Measurements from ENCODE around the gene XIST.
"Not testable (repeated sequence)": the region's sequence is repeated elsewhere in the genome, so short reads cannot be mapped to it uniquely, and the experiment has no call there.

Gene XIST

DNA sequence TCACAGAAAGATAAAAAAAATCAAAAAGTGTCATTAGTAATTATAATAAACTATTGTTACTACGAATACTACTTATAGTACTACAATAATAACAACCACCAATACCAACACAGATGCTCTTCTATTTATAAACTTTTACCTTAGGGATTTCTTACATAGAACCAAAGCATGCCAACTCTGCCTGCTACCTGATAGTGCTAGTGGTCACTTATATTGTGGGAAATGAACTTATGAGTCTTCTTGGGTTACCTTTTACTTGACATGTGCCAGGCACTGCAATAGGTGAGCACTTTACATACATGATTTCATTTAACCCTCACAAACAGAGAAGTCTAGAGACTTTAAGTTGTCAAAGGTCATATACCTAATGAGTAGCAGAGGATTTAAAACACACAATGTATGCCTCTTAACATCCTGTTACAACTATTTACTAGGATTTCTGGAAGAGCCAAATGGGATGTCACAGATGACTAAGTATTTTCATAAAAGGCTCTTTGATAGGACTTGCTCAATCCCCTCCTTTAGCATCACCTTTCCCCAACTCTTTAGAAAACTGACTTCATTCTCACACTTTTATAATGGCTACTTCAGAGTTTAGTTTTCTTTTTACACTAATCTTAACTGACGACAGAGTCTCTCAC is 24.3 kb downstream of the XIST start:
- no peaks in the 10 kb centered on the region for H3K4me1 ChIP-seq (ENCODE audit: control insufficient read depth in 1 of 2, insufficient read depth in 2 of 2, low read length in 2 of 2)

DNA sequence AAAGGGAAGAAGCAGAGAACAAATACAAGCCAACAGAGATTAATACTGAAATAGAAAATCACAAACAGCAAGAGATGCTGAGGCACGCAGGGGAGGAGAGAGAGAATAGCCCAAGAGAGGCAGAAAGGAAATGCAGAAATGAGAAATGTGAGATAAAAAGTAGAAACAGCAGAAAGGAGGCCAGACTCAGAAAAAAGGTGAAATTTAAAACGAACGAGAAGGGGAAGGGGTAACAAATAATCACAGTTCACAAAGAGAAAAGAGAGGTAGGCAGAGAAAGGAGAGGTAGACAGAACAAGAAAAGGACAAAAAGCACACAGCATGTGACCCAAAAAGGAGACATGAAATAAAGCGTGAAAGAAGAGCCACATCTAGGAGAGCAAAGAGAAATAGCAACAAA is 25.1 kb downstream of the XIST start:
- H3K9me3 ChIP-seq (ENCODE audit: control insufficient read depth in 1 of 2, low read length in 2 of 2) = no peaks in the 10 kb centered on the region
- no peaks in the 10 kb centered on the region for H3K27me3 ChIP-seq (ENCODE audit: control insufficient read depth in 1 of 2, insufficient read depth in 2 of 2, low read length in 2 of 2)
- no peak overlapping the region for H3K9ac ChIP-seq (ENCODE audit: low read depth in 1 of 2, low read length in 2 of 2)
- H3K36me3 ChIP-seq (ENCODE audit: control insufficient read depth in 1 of 2, insufficient read depth in 2 of 2, low read length in 2 of 2) = no peaks in the 10 kb centered on the region
- H3K4me1 ChIP-seq (ENCODE audit: control insufficient read depth in 1 of 2, insufficient read depth in 2 of 2, low read length in 2 of 2) = no peaks in the 10 kb centered on the region
- no peak overlapping the region for H3K4me3 ChIP-seq (ENCODE audit: low read depth in 1 of 2, low read length in 2 of 2)
- H3K27ac ChIP-seq (ENCODE audit: low read depth, low read length) = no peak overlapping the region

More for the DNA sequence above, 24.3 kb downstream of the XIST start:
- Histone ChIP-seq H3K9ac (ENCODE audit: low read depth in 1 of 2, low read length in 2 of 2) (no peak overlapping the region), H3K9me3 (ENCODE audit: control insufficient read depth in 1 of 2, low read length in 2 of 2) (no peaks in the 10 kb centered on the region), H3K27me3 (ENCODE audit: control insufficient read depth in 1 of 2, insufficient read depth in 2 of 2, low read length in 2 of 2) (no peaks in the 10 kb centered on the region), H3K36me3 (ENCODE audit: control insufficient read depth in 1 of 2, insufficient read depth in 2 of 2, low read length in 2 of 2) (no peaks in the 10 kb centered on the region), H3K27ac (ENCODE audit: low read depth, low read length) (no peak overlapping the region), H3K4me3 (ENCODE audit: low read depth in 1 of 2, low read length in 2 of 2) (no peak overlapping the region)

DNA sequence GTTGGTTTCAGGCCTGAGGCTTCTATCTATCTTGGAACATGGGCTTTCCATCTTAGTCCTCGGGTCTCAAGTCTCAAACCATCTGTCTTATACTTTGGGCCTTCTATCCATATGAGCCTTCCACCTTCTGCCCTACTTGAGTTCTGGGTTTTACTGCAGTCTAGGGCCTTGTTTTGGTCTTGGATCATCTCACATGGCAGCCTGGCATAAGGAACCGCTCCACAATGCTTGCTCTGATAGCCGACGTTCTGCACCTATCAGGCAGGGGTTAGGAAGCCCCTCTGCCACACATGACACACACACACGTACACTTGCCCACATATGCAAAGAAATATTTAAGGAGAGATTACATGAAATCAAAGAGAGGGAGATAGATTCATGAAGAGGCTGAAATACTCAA is 25.5 kb downstream of the XIST start:
- no peaks in the 10 kb centered on the region for H3K36me3 ChIP-seq (ENCODE audit: control insufficient read depth in 1 of 2, insufficient read depth in 2 of 2, low read length in 2 of 2)
- H3K27ac ChIP-seq (ENCODE audit: low read depth, low read length) = no peak overlapping the region
- H3K4me1 ChIP-seq (ENCODE audit: control insufficient read depth in 1 of 2, insufficient read depth in 2 of 2, low read length in 2 of 2) = no peaks in the 10 kb centered on the region
- no peak overlapping the region for H3K9ac ChIP-seq (ENCODE audit: low read depth in 1 of 2, low read length in 2 of 2)
- no peak overlapping the region for H3K4me3 ChIP-seq (ENCODE audit: low read depth in 1 of 2, low read length in 2 of 2)
- H3K27me3 ChIP-seq (ENCODE audit: control insufficient read depth in 1 of 2, insufficient read depth in 2 of 2, low read length in 2 of 2) = no peaks in the 10 kb centered on the region
- H3K9me3 ChIP-seq (ENCODE audit: control insufficient read depth in 1 of 2, low read length in 2 of 2) = no peaks in the 10 kb centered on the region

DNA sequence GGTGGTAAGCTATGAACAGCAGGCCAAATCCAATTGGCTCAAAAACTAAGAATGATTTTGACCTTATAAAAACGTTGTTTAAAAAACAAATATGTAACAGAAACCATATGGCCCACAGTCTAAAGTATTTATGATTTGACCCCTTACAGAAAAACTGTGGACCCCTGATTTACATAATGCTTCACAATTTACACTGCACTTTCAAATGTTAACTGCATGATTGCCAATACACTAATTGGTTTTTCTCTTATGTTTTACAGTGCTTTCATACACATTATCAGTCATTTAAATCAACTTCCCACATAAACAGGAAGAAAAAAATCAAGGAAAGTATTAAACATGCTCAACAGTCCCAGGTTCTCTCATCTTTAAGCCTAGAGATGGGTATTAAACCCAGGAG is 26.9 kb downstream of the XIST start:
- H3K9me3 ChIP-seq (ENCODE audit: control insufficient read depth in 1 of 2, low read length in 2 of 2) = no peaks in the 10 kb centered on the region
- H3K4me1 ChIP-seq (ENCODE audit: control insufficient read depth in 1 of 2, insufficient read depth in 2 of 2, low read length in 2 of 2) = no peaks in the 10 kb centered on the region
- H3K36me3 ChIP-seq (ENCODE audit: control insufficient read depth in 1 of 2, insufficient read depth in 2 of 2, low read length in 2 of 2) = no peaks in the 10 kb centered on the region
- H3K4me3 ChIP-seq (ENCODE audit: low read depth in 1 of 2, low read length in 2 of 2) = no peak overlapping the region
- H3K27ac ChIP-seq (ENCODE audit: low read depth, low read length) = no peak overlapping the region
- H3K27me3 ChIP-seq (ENCODE audit: control insufficient read depth in 1 of 2, insufficient read depth in 2 of 2, low read length in 2 of 2) = no peaks in the 10 kb centered on the region
- no peak overlapping the region for H3K9ac ChIP-seq (ENCODE audit: low read depth in 1 of 2, low read length in 2 of 2)

DNA sequence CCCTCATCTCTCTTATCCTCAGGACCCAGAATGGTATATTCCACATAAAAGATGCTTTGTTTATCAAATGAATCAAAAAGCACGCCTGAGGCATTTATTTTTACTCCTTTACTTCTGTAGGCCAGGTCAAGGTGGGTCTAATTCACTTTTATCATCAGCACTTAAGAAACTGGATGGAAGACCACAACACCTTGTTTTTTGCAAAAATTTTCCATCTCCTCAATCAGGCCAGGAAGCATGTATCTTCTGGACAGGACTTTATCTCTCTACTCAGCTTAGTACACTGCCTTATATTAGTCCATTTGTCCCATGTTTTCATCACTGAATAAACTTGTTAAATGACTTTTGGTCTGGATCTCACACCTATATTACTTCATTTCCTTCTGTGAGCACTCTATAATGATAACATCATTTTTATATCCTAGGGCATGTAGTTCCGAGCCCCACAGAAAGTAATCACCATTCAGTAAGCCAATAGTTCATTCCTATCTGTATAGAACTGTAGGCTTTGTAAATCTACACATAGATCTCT is 29.0 kb downstream of the XIST start:
- no peaks in the 10 kb centered on the region for H3K36me3 ChIP-seq (ENCODE audit: control insufficient read depth in 1 of 2, insufficient read depth in 2 of 2, low read length in 2 of 2)

DNA sequence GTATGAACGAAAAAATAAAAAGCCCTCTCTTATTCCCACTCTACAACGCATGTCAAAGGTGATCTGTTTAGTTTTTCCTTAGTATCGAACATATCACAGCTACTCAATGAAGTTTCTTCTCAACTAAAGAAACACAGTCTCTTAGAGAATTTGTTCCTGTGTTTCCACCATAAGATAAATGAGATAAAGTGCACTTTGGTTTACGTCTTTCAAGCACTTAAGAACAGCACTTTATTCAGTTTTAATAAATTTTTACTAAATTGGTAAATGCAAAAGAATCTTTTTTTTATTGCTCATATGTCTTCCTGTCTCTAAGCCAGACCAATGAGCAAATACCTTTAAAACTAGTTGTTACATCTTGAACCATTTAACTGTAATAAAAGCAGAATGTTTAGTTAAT is 29.7 kb downstream of the XIST start:
- Histone ChIP-seq H3K27ac (ENCODE audit: low read depth, low read length) (no peak overlapping the region), H3K4me1 (ENCODE audit: control insufficient read depth in 1 of 2, insufficient read depth in 2 of 2, low read length in 2 of 2) (no peaks in the 10 kb centered on the region), H3K36me3 (ENCODE audit: control insufficient read depth in 1 of 2, insufficient read depth in 2 of 2, low read length in 2 of 2) (no peaks in the 10 kb centered on the region), H3K27me3 (ENCODE audit: control insufficient read depth in 1 of 2, insufficient read depth in 2 of 2, low read length in 2 of 2) (no peaks in the 10 kb centered on the region), H3K9ac (ENCODE audit: low read depth in 1 of 2, low read length in 2 of 2) (no peak overlapping the region), H3K9me3 (ENCODE audit: control insufficient read depth in 1 of 2, low read length in 2 of 2) (no peaks in the 10 kb centered on the region), H3K4me3 (ENCODE audit: low read depth in 1 of 2, low read length in 2 of 2) (no peak overlapping the region)

More for the DNA sequence above, 29.0 kb downstream of the XIST start:
- Histone ChIP-seq H3K4me1 (ENCODE audit: control insufficient read depth in 1 of 2, insufficient read depth in 2 of 2, low read length in 2 of 2) (no peaks in the 10 kb centered on the region), H3K9me3 (ENCODE audit: control insufficient read depth in 1 of 2, low read length in 2 of 2) (no peaks in the 10 kb centered on the region), H3K27me3 (ENCODE audit: control insufficient read depth in 1 of 2, insufficient read depth in 2 of 2, low read length in 2 of 2) (no peaks in the 10 kb centered on the region), H3K27ac (ENCODE audit: low read depth, low read length) (no peak overlapping the region), H3K9ac (ENCODE audit: low read depth in 1 of 2, low read length in 2 of 2) (no peak overlapping the region), H3K4me3 (ENCODE audit: low read depth in 1 of 2, low read length in 2 of 2) (no peak overlapping the region)

DNA sequence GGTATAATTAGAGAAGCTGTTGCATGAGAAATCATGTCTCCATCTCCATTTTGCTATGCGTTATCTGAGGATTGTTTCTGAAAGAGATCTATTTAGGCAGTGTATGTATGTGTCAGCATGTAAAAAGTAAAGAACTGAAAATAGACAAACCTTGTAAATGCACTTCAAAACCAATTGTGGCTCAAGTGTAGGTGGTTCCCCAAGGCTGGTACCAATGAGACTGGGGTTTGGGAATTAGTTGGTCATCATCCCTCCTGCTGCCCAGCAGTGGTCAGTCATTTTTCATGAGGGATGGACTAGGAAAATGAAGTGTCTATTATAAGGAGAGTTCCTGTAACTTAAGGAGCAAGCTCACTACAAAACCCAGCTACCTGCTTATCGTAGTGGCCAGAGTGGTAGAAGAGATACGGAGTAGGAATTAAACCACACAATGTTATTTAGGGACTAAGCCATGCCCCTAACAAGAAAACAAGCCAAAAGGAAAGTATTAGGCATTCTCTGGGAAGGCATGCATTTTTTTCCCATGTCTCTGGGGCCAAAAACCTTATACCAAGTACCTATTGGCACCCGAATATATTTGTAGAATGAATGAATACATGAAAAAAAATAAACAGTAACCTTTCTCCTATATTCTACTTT is 30.5 kb downstream of the XIST start:
- Histone ChIP-seq H3K4me1 (ENCODE audit: control insufficient read depth in 1 of 2, insufficient read depth in 2 of 2, low read length in 2 of 2) (no peaks in the 10 kb centered on the region), H3K9me3 (ENCODE audit: control insufficient read depth in 1 of 2, low read length in 2 of 2) (no peaks in the 10 kb centered on the region), H3K27me3 (ENCODE audit: control insufficient read depth in 1 of 2, insufficient read depth in 2 of 2, low read length in 2 of 2) (no peaks in the 10 kb centered on the region), H3K27ac (ENCODE audit: low read depth, low read length) (no peak overlapping the region), H3K36me3 (ENCODE audit: control insufficient read depth in 1 of 2, insufficient read depth in 2 of 2, low read length in 2 of 2) (no peaks in the 10 kb centered on the region), H3K9ac (ENCODE audit: low read depth in 1 of 2, low read length in 2 of 2) (no peak overlapping the region), H3K4me3 (ENCODE audit: low read depth in 1 of 2, low read length in 2 of 2) (no peak overlapping the region)

DNA sequence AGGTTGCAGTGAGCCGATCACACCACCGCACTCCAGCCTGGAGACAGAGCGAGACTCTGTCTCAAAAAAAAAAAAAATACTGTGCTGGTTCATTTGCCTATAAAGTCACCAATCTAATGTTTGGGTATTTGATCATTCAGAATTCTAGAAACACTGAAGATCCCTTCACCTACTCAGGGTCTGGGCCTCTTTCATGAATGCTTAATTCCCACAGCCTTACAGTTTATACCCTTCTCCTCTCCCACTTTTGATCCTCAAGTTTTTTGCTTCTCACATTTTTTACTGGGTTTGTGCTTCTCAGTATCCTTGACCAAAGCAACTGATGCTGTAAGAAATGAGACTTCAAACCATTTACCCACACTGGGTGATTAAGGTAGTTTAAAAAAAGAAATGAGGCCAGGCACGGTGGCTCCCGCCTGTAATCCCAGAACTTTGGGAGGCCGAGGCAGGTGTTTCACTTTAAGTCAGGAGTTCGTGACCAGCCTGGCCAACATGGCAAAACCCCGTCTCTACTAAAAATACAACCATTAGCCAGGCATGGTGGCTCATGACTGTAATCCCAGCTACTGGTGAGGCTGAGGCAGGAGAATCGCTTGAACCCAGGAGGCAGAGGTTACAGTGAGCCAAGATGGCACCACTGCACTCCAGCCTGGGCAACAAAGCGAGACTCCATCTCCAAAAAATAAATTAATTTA is 32.5 kb downstream of the XIST start:
- H3K9ac ChIP-seq (ENCODE audit: low read depth in 1 of 2, low read length in 2 of 2); H3K36me3 ChIP-seq (ENCODE audit: control insufficient read depth in 1 of 2, insufficient read depth in 2 of 2, low read length in 2 of 2); H3K4me3 ChIP-seq (ENCODE audit: low read depth in 1 of 2, low read length in 2 of 2); H3K27ac ChIP-seq (ENCODE audit: low read depth, low read length); H3K9me3 ChIP-seq (ENCODE audit: control insufficient read depth in 1 of 2, low read length in 2 of 2); H3K4me1 ChIP-seq (ENCODE audit: control insufficient read depth in 1 of 2, insufficient read depth in 2 of 2, low read length in 2 of 2); H3K27me3 ChIP-seq (ENCODE audit: control insufficient read depth in 1 of 2, insufficient read depth in 2 of 2, low read length in 2 of 2): not testable (repeated sequence)

DNA sequence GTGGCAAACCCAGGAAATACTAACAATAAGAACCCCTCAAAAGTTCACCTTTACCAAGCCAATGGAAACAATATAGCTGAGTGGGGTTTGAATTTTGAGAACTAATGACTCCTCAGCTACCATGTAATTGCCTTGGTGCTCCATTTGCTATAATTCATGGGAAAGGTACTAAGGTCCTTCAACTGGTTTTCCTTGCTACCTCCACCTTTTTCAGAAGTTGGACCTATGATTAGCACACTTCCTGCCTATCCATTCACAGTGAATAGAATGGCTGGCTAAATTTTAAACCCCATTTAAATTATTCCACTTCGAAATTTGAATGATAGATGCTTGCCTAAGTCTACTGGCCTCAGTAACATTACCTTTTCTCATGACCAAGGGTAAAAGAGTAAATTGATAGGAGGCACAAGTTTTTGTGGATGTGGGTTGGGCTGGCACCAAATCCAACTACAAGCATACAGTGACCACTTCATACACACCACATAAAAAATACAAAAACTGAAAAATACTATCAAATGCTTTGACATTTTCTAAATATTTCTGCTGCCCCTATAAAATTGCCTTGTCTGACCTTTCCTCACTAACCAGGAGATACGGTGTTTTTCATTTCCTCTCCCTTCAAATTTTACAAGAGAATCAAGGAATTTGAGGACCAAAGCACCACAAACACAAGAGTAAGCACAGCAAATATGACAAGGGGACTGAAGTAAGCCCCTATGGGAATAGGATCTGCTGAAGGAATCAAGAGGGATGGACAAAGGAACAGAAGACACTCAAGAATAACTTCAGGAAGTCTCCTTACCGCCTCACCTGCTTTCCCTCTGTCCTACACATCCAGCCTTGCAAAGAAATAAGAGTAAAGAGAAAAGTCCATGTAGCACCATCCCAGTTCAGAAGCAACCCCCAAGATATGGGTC is 34.1 kb downstream of the XIST start:
- Histone ChIP-seq H3K36me3 (ENCODE audit: control insufficient read depth in 1 of 2, insufficient read depth in 2 of 2, low read length in 2 of 2) (no peaks in the 10 kb centered on the region), H3K27me3 (ENCODE audit: control insufficient read depth in 1 of 2, insufficient read depth in 2 of 2, low read length in 2 of 2) (no peaks in the 10 kb centered on the region), H3K27ac (ENCODE audit: low read depth, low read length) (no peak overlapping the region), H3K9me3 (ENCODE audit: control insufficient read depth in 1 of 2, low read length in 2 of 2) (no peaks in the 10 kb centered on the region), H3K4me3 (ENCODE audit: low read depth in 1 of 2, low read length in 2 of 2) (no peak overlapping the region), H3K4me1 (ENCODE audit: control insufficient read depth in 1 of 2, insufficient read depth in 2 of 2, low read length in 2 of 2) (no peaks in the 10 kb centered on the region), H3K9ac (ENCODE audit: low read depth in 1 of 2, low read length in 2 of 2) (no peak overlapping the region)
